Heart left ventricle (tissue), 16 donors: Measurements from ENCODE around the gene LRP1. TPM values are rescaled to one million over a fixed set of nuclear protein-coding genes. Genes with fewer than 3 reads are reported as not detected.

ENCODE experiments used
- ATAC-seq, 4 donors: fragments of 200-7000 bp; cut with Tn5 transposase; one replicate each; pipeline ENCODE4 v1.9.1; 2020 to 2022; ENCODE audit warnings: moderate library complexity in 4 of 4, mild to moderate bottlenecking in 3 of 4, moderate number of reproducible peaks in 1 of 4
- DNase-seq, 5 donors: peaks; one replicate each; pipeline ENCODE4 v3.0.0-alpha.2; 2020
- H3K27ac ChIP-seq, 12 donors: fragments of 200-600 bp; sonication (generic) in 4 of 12; one replicate each; pipeline versions ENCODE4 v1.5.0 to v1.8.0; 2016 to 2022; ENCODE audit warnings: mild to moderate bottlenecking in 2 of 12
- H3K27me3 ChIP-seq, 9 donors: fragments of 200-600 bp; sonication (generic) in 2 of 9; one replicate each; pipeline versions ENCODE4 v1.5.1 to v1.8.0; 2016 to 2022; ENCODE audit warnings: mild to moderate bottlenecking in 3 of 9
- H3K36me3 ChIP-seq, 9 donors: fragments of 200-600 bp; sonication (generic) in 2 of 9; one replicate each; pipeline versions ENCODE4 v1.5.0 to v1.8.0; 2018 to 2022; ENCODE audit warnings: mild to moderate bottlenecking in 2 of 9
- H3K4me1 ChIP-seq, 12 donors: fragments of 200-600 bp; sonication (generic) in 4 of 12; one replicate each; pipeline versions ENCODE4 v1.5.0 to v1.8.0; 2016 to 2022; ENCODE audit warnings: mild to moderate bottlenecking in 3 of 12
- H3K4me3 ChIP-seq, 12 donors: fragments of 200-600 bp; sonication (generic) in 4 of 12; one replicate each; pipeline versions ENCODE4 v1.5.0 to v1.8.0; 2017 to 2022; ENCODE audit warnings: mild to moderate bottlenecking in 9 of 12, moderate library complexity in 4 of 12
- H3K9me3 ChIP-seq, 12 donors: fragments of 200-600 bp; sonication (generic) in 4 of 12; one replicate each; pipeline versions ENCODE4 v1.5.0 to v1.8.0; 2016 to 2022; ENCODE audit warnings: mild to moderate bottlenecking in 1 of 12
- POLR2A ChIP-seq, 2 donors: fragments of 450-650 bp; IDR thresholded peaks; one replicate each; pipeline ENCODE4 v1.6.1; 2017; ENCODE audit warnings: antibody characterized with exemption in 2 of 2, mild to moderate bottlenecking in 2 of 2, moderate library complexity in 2 of 2
- WGBS, 4 donors: extraction: QIAGEN DNeasy Blood & Tissue Kit in 2 of 4; methylation state at CpG; one replicate each; pipeline versions ENCODE4 v1.1.5 to v1.1.7; 2013 to 2018; 5-methylcytosine and 5-hydroxymethylcytosine counted together
- intact Hi-C, 10 donors: fragments of 100-400 bp; cut with DNase I; formaldehyde crosslinking; loops; one replicate each; pipeline versions ENCODE4 v1.11.1 to v1.14.2; 2022
- polyA plus RNA-seq, 2 donors: library from polyadenylated mRNA; stranded (reverse); fragments of 200-250 nt; gene quantifications; one replicate each; pipeline ENCODE4 v1.2.3, GENCODE V29; 2013
- total RNA-seq, 9 donors: library from RNA; depleted of rRNA in 2 of 9; stranded (reverse); fragments of >200 nt in 2 of 9; fragmentation: NEBNext Ultra II Directional in 3 of 9; extraction: Animal tissue kit (Norgen Biotek cat#: 25700) in 3 of 9; gene quantifications; one replicate each; pipeline versions ENCODE4 v1.1.0 to v1.2.4, GENCODE V29; 2016 to 2023
- TF ChIP-seq, protein P1 (sequence below), 12 donors: fragments of 200-600 bp; sonication (generic) in 4 of 12; IDR thresholded peaks; one replicate each; pipeline versions ENCODE4 v1.5.0 to v1.8.0; 2018 to 2022; ENCODE audit warnings: antibody characterized with exemption in 12 of 12, mild to moderate bottlenecking in 5 of 12
- donor health status: ischemic (EF 13 %, LVEDD 7.1; RV severe dilation, severe dysfunction).
- donor health status: healthy with polysubstance abuse.
- donor health status: DM: no; HTN: yes; CAD: no.
- donor health status: DM: no; HTN: no; CAD: no.
- donor health status: ischemic (EF 25% LVEDD 6.9; RV normal size, moderate dysfunction).
- donor health status: ischemic (EF 25% LVEDD 5.7; RV mildly dilated, moderate dysfunction).
- donor health status: healthy.
- donor health status: DM: yes; HTN: yes; CAD: no.
- donor health status: ischemic (EF 35%, LVEDD 5.7; RV mildly dilated, moderate dysfunction).
- donor health status: nonischemic (EF 11% LVEDD 7.7; RV severe dilation, severe dysfunction).
- donor health status: DM: yes; HTN: yes; CAD: no.
- donor health status: PGD.
- donor health status: ischemic (EF 29% LVEDD 5.4; RV normal size, mild dysfunction).
- donor health status: nonischemic (EF 23%, LVEDD 6.1; RV moderate dilation, normal function).

The LRP1 gene
- total and polyA plus RNA-seq, 11 donors = 23.0 to 316 (median 69.0) TPM

DNA sequence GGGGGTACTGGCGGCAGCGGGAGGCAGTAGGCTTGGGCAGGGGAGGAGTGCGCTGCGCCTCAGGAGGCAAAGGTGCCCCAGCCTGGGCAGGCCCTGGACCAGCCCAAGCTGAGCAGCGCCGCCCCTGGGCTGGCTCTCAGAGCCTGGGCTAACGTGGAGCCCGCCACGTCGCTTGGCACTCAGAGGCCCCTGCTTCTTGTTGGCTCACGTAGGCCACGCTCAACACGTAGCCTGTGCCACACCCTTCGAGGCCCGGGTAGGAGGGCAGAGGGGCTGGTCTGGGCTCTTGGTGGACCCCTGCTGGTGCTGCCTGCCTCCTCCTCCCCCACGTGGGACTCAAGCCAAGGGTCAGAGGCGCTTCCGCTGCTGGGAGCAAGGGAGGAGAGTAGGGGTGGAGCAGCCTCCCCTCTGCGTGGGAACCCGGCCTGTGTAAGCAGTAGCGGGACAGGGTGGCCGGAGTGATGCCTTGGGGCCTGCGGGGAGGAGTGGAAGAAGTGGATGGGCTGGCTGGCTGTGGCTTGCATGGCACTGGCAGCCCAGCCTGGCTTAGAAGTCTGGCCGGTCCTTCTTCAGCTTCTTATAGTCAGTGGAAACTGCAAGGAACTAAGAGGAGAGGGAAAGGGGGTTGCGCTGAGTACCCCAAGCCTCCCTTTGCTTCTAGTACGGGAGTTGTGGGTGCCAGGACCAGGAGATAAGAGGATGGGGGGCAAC lies 106.9 kb downstream of the LRP1 start:
- WGBS, 4 donors = 62 to 69% (median 66%) methylated on average over 22 to 26 of the region's 26 CpGs
- peak overlapping the region in 11 of 12 donors; percentile 57 to 88 (median 72) for H3K27ac ChIP-seq
- H3K4me3 ChIP-seq = peak overlapping the region in 11 of 12 donors; percentile 10 to 66 (median 53)
- H3K4me1 ChIP-seq = peaks cover 0 to 86% (median 33%) of the 10 kb centered on the region in 12 donors
- peaks cover 0 to 40% (median 29%) of the 10 kb centered on the region in 9 donors for H3K36me3 ChIP-seq
- peaks cover 0 to 40% (median 12%) of the 10 kb centered on the region in 9 donors for H3K27me3 ChIP-seq
- H3K9me3 ChIP-seq = no peaks in the 10 kb centered on the region
- ATAC-seq = peak in 3 of 4 donors; percentile 34 to 46 (median 38)
- intact Hi-C loops = loop anchor here in 1 of 10 donors (5.0 kb wide), 1 partner anchor 108 kb away; the partner anchor contains the start of gene LRP1
- peak; percentile 77 to 87 (median 85) for DNase-seq
- TF ChIP-seq, protein P1, sequence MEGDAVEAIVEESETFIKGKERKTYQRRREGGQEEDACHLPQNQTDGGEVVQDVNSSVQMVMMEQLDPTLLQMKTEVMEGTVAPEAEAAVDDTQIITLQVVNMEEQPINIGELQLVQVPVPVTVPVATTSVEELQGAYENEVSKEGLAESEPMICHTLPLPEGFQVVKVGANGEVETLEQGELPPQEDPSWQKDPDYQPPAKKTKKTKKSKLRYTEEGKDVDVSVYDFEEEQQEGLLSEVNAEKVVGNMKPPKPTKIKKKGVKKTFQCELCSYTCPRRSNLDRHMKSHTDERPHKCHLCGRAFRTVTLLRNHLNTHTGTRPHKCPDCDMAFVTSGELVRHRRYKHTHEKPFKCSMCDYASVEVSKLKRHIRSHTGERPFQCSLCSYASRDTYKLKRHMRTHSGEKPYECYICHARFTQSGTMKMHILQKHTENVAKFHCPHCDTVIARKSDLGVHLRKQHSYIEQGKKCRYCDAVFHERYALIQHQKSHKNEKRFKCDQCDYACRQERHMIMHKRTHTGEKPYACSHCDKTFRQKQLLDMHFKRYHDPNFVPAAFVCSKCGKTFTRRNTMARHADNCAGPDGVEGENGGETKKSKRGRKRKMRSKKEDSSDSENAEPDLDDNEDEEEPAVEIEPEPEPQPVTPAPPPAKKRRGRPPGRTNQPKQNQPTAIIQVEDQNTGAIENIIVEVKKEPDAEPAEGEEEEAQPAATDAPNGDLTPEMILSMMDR (IDR thresholded peaks at IDR 0.05) = peak in 4 of 12 donors; percentile 8 to 33 (median 22)
- peak in 1 of 2 donors; percentile 31 for TF ChIP-seq POLR2A (IDR thresholded peaks at IDR 0.05)

DNA sequence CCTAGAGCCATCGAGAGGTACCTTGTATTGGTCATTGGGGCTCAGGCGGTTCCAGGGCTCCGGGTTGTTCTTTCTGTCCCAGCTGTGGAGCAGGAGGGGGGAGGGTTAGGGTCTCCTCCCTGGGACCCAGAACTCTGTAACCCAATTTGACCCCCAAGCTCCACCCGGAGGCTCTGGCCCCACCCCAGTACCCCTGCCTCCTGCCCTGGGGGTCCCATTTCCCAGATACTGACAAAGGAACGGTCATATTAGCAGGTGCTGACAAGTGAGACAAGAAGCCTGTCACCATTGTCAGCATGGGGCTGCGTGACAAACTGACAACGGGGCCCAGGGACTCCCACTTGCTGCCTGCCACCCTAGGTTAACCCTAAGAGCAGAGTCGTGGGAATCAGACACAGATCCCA lies 107.4 kb downstream of the LRP1 start:
- Histone ChIP-seq H3K27ac (peak overlapping the region; percentile 8 to 88 (median 72)), H3K36me3 (peaks cover 0 to 40% (median 29%) of the 10 kb centered on the region in 9 donors), H3K4me3 (peak overlapping the region in 11 of 12 donors; percentile 5 to 66 (median 53)), H3K27me3 (peaks cover 0 to 46% (median 12%) of the 10 kb centered on the region in 9 donors), H3K9me3 (no peaks in the 10 kb centered on the region), H3K4me1 (peaks cover 0 to 86% (median 35%) of the 10 kb centered on the region in 12 donors)
- no peak for TF ChIP-seq POLR2A (IDR thresholded peaks at IDR 0.05)
- TF ChIP-seq, protein P1 (IDR thresholded peaks at IDR 0.05) = no peak
- DNase-seq (peak in 1 of 5 donors; percentile 48), ATAC-seq (no peak)
- WGBS, 4 donors = 51 to 59% (median 53%) methylated on average over 4 to 8 of the region's 8 CpGs
- intact Hi-C loops = loop anchor here in 1 of 10 donors (5.0 kb wide), 1 partner anchor 108 kb away; the partner anchor contains the start of gene LRP1

DNA sequence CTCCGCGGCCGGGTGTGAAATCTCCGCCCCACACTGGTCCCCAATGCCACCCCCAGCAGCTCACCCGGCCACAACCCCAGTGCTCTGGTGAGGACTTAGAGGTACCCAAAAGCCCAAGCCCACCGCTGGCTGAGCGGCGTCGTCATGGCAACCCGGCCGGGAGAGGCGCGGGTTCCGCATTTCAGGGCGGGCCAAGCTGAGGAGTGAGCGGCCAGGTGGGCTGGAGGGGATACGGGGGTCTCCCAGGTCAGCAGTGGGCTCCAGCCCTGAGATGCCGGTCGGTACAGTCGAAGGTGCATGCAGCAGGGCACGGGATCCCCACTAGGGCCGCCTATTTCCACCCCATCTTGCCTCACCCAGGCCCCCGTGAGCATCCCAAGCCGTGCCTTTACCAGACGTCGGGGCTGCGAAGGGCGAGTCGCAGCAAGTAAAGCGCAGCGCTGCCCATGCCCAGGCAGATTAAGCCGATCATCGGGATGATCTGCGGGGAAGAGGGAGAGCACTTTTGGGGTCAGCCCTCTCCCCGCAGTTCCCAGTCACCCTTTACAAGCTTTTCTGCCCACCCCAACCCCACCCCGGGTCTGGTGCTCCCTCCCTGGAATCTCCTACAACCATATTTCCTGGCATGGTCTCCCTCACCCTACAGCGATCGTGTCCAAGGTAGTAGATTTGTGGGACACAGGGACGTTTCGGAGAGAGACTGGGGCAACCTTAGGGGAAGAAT lies 108.1 kb downstream of the LRP1 start:
- H3K27me3 ChIP-seq = peaks cover 0 to 52% (median 17%) of the 10 kb centered on the region in 9 donors
- H3K9me3 ChIP-seq = no peaks in the 10 kb centered on the region
- ATAC-seq (no peak), DNase-seq (peak in 1 of 5 donors; percentile 66)
- peak overlapping the region; percentile 8 to 88 (median 72) for H3K27ac ChIP-seq
- peaks cover 0 to 86% (median 38%) of the 10 kb centered on the region in 12 donors for H3K4me1 ChIP-seq
- peak overlapping the region; percentile 5 to 66 (median 53) for H3K4me3 ChIP-seq
- peaks cover 0 to 36% (median 29%) of the 10 kb centered on the region in 9 donors for H3K36me3 ChIP-seq
- TF ChIP-seq POLR2A (IDR thresholded peaks at IDR 0.05) = no peak
- TF ChIP-seq, protein P1 (IDR thresholded peaks at IDR 0.05) = no peak
- 18 to 41% (median 30%) methylated on average over 15 to 40 of the region's 40 CpGs for WGBS, 4 donors
- intact Hi-C loops = loop anchor here in 1 of 10 donors (5.0 kb wide), 1 partner anchor 109 kb away; the partner anchor contains the start of gene LRP1
